WTC11 (cell line): ENCODE measurements around the gene DLL1.

ENCODE experiments used
- CTCF ChIP-seq: fragments of 200-600 bp; IDR thresholded peaks from 2 replicates; pipeline ENCODE4 v1.8.0; 2022; ENCODE audit warnings: antibody characterized with exemption
- ZNF512 ChIP-seq: sonication (generic); formaldehyde crosslinking; IDR thresholded peaks from 2 replicates; pipeline ENCODE4 v1.8.1; 2022; ENCODE audit warnings: missing genetic modification reagents, borderline replicate concordance

GRCh38 chr6:170251776-170252571 lies 38.9 kb downstream of the DLL1 start:
- TF ChIP-seq ZNF512 = no peak
- no peak for TF ChIP-seq CTCF
